ENCODE data around the gene MED8.
"Not testable (repeated sequence)": the region's sequence is repeated elsewhere in the genome, so short reads cannot be mapped to it uniquely, and the experiment has no call there.

The MED8 gene

DNA sequence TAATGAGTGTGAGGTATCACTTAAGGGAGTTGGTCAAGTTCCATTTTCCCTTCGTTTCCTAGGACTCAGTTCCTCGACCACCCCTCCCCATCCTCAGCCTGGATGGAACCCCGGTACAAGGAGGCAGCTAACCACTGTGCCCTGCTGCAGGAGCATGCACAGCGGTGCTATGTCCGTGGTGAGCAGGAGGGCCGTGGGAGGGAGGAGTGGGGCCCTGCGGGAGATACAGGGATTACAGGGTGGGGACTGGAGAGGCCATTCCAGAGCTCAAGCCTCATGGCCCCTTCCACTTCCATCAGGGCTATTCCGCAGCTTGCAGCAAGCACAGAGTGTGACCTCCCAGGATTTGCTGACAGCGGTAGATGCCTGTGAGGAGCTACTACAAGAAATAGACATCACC is 38.3 kb upstream of the MED8 start:
- no peak for TF ChIP-seq ZNF274 (IDR thresholded peaks at IDR 0.05; ENCODE audit: low read depth, low read length)
- no peak overlapping the region for H3K4me3 ChIP-seq (ENCODE audit: low read length)

DNA sequence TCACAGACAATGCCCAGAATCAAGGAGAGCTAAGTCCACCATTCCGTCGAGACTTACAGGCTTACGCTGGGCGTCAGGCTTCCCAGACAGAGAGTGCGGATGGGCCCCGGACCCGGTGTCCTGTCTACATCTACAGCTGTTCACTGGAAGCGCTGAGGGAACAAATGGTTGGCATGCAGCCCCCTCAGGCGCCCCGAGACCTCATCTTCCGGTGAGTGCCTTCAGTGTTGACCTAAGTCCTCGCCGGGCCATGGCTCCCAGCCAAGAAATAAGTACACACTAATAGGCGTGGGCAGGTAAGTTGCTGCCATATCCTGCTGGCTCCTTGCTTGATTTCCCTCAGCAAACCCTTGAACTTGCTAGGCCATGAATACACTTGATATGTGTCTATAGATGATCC is 37.9 kb upstream of the MED8 start:
- no peak for TF ChIP-seq ZNF274 (IDR thresholded peaks at IDR 0.05; ENCODE audit: low read depth, low read length)
- H3K4me3 ChIP-seq (ENCODE audit: low read length) = no peak overlapping the region

DNA sequence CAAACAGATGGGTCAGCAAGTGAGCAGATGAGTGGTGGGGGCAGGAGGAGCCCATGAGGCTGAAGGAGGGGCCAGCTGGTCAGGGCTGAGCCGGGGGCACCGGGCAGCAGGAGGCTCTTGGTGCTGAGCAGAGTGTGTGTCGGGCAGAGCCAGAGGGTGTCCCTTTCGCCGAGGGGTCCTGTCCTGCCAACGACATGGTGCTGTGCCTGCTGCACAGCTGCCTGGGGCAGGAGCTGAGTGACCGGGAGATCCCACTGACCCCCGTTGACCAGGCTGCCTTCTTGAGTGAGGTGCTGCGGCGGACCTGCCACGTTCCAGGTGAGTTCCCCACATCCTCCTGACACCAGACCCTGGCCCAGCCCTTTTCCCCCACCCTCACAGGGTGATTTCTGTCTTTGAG is 36.6 kb upstream of the MED8 start:
- TF ChIP-seq ZNF274 (IDR thresholded peaks at IDR 0.05; ENCODE audit: low read depth, low read length) = no peak
- H3K4me3 ChIP-seq (ENCODE audit: low read length) = no peak overlapping the region

DNA sequence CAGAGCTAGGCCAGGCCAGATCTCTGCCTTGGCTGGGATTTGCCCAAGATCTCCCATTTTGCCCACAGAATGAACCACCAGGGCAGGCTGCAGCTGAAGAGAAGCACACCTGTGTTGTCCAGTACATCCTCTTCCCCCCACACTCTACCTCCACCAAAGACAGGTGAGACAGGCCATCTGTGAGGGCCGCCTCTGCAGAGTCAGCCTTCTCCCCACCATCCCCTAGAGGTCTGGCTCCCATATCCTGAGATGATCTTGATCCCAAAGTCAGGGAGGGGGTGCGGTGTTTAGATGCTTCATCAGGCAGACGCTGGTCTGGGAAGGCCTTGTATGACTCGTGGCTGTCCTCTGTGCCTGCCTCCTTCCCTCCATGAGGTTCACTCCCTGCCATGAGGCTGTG is 35.4 kb upstream of the MED8 start:
- TF ChIP-seq ZNF274 (IDR thresholded peaks at IDR 0.05; ENCODE audit: low read depth, low read length) = no peak

DNA sequence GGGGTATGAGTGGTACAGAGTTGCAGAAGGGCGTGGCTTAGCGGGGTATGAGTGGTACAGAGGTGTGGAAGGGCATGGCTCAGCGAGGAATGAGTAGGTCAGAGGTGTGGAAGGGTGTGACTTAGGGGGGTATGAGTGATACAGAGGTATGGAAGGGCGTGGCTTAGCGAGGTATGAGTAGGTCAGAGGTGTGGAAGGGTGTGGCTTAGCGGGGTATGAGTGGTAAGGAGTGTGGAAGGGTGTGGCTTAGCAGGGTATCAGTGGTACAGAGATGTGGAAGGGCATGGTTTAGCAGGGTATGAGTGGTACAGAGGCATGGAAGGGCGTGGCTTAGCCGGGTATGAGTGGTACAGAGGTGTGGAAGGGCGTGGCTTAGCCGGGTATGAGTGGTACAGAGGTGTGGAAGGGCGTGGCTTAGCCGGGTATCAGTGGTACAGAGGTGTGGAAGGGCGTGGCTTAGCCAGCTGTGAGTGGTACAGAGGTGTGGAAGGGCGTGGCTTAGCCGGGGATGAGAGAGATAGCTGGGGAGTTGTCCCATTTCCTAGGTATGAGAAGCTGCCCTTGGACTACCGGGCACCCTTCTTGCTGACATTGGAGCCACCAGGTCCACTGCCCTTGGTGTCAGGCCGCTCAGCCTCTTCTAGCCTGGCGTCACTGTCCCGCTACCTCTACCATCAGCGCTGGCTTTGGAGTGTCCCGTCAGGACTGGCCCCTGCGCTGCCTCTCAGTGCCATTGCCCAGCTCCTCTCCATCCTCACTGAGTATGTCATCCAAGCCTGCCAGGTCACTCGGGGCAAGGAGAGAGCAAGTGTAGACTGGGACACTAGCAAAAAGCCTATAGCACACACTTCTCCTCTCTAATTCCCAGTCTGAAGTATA is 34.3 kb upstream of the MED8 start:
- TF ChIP-seq ZNF274 (IDR thresholded peaks at IDR 0.05; ENCODE audit: low read depth, low read length) = no peak

More for the DNA sequence above, 35.4 kb upstream of the MED8 start:
- no peak overlapping the region for H3K4me3 ChIP-seq (ENCODE audit: low read length)

DNA sequence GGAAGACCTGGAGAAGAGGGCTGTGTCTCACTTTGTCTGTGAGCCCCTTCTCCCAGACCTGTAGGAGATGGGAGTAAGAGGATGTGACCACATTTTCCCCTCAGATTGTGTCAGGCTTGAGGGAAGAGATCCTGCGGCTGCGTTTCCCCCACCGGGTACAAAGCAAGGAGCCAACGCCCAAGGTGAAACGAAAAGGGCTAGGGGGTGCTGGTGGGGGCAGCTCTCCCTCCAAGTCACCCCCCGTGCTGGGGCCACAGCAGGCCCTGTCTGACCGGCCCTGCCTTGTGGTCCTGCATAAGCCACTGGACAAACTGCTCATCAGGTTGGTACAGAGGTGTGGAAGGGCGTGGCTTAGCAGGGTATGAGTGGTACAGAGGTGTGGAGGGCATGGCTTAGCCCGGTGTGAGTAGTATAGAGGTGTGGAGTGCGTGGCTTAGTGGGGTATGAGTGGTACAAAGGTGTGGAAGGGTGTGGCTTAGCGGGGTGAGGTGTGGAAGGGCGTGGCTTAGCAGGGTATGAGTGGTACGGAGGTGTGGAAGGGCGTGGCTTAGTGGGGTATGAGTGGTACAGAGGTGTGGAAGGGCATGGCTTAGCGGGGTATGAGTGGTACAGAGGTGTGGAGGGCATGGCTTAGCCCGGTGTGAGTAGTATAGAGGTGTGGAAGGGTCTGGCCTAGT is 33.5 kb upstream of the MED8 start:
- TF ChIP-seq ZNF274 (IDR thresholded peaks at IDR 0.05; ENCODE audit: low read depth, low read length) = no peak
- no peak overlapping the region for H3K4me3 ChIP-seq (ENCODE audit: low read length)

More for the DNA sequence above, 34.3 kb upstream of the MED8 start:
- no peak overlapping the region for H3K4me3 ChIP-seq (ENCODE audit: low read length)

DNA sequence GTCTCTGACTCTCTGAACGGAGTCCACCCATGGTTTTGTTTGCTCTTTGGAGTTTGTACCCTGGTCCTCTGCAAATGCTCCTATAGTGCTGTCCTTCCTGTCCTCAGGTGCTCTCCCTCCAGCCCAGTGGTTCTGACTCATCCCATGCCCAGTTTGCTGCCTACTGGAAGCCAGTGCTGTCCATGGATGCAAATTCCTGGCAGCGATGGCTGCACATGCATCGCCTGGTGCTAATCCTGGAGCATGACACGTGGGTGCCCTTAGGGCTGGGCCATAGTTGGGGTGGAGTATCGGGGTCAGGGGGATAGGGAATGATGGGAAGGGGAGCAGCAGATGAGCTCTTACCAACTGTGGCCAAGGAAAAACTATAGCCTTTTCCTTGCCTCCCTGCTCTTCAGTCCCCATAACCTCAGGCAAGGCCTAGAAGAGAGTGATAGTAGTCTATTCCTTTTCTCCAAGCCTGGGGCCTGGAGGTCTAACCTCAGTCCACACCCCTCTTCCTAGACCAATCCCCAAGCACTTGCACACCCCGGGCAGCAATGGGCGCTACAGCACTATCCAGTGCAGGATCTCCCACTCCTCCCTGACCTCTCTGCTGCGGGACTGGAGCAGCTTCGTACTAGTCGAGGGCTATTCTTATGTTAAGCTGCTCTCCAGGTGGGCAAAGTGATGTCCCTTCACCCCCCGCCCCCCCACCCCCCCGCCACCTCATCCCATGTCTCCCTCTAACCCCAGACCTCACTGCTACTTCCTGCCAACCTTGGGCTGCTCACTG is 32.6 kb upstream of the MED8 start:
- TF ChIP-seq ZNF274 (IDR thresholded peaks at IDR 0.05; ENCODE audit: low read depth, low read length) = no peak
- no peak overlapping the region for H3K4me3 ChIP-seq (ENCODE audit: low read length)

DNA sequence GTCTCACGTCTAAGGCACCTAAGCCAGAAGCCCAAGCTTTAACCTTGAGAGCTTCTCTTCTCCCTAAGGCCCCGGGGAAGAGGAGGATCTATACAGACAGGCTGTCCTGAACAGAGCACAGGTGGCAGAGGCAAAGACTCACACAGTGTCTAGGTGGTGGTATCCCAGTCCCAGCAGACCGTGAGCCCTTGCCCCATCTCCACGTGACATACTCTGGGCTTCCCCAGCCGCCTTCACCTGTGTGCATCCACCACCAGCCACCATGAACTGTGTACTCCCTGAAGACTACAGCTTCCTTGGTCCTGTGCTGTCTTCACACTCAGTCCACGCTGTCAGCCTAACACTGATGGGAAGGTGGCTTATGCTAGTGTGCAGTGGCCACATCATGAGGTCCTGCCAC is 31.8 kb upstream of the MED8 start:
- no peak for TF ChIP-seq ZNF274 (IDR thresholded peaks at IDR 0.05; ENCODE audit: low read depth, low read length)
- H3K4me3 ChIP-seq (ENCODE audit: low read length) = no peak overlapping the region

DNA sequence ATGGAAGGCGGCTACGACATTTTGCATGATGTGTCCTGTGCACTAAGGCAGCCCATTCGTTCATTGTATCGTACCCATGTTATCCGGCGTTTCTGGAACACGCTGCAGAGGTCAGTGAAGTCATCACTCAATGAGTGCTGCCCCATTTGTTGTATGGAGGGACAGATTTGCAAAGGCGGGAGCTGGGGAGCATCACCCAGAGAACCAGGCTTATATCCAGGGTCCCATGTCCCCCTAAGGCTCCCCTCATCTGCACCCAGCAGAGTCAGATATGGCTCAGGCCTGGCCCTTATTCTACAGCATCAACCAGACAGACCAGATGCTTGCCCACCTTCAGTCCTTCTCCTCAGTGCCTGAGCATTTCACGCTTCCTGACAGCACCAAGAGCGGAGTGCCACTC is 31.3 kb upstream of the MED8 start:
- no peak for TF ChIP-seq ZNF274 (IDR thresholded peaks at IDR 0.05; ENCODE audit: low read depth, low read length)
- H3K4me3 ChIP-seq (ENCODE audit: low read length) = no peak overlapping the region

DNA sequence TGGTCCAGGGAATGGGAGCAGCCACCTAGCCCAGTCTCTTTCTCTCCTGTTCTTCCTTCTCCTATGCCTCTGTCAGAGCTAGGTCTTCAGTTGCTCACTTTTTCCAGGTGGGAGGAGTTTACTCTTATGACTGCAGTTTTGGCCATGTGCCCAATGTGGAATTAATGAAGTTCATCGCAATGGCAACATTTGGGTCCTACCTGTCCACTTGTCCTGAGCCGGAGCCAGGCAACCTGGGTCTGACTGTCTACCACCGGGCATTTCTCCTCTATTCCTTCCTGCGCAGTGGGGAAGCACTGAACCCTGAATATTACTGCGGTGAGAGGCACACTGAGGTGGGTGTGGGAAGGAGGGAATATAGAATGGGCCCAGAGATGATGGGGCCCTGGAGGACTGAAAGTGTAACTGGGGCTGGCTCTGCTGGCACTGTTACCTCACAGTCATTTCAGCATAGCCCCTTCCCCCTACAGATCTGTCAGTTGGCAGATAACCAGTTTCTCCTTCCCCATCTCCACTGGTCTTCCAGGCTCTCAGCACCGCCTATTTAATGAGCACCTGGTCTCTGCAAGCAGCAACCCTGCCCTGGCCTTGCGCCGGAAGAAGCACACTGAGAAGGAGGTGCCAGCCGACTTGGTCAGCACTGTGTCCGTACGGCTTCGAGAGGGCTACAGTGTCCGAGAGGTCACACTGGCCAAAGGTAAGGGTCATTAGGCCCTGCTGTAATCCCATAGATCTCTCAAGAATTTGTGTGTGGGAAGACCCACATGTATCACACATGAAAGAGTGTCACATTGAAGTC is 30.2 kb upstream of the MED8 start:
- TF ChIP-seq ZNF274 (IDR thresholded peaks at IDR 0.05; ENCODE audit: low read depth, low read length) = no peak
- H3K4me3 ChIP-seq (ENCODE audit: low read length) = no peak overlapping the region

DNA sequence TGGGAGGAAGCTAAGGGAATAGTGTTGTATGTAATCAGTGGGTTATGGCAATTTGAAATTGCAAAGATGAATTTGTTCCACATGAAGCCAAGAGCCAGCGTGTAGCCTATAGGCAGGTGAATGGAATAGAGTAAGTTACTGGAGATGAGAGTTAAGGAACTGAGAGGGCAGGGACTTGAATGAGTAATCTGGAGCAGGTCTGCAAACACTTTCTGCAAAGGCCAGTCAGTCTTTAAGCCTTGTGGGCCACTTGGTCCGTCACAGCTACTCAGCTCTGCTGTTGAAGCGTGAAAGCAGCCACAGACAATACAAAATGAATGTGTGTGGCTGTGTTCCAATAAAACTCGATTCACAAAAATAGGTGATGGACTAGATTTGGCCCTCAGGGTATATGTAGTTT is 29.3 kb upstream of the MED8 start:
- H3K4me3 ChIP-seq (ENCODE audit: low read length) = no peak overlapping the region
- no peak for TF ChIP-seq ZNF274 (IDR thresholded peaks at IDR 0.05; ENCODE audit: low read depth, low read length)

DNA sequence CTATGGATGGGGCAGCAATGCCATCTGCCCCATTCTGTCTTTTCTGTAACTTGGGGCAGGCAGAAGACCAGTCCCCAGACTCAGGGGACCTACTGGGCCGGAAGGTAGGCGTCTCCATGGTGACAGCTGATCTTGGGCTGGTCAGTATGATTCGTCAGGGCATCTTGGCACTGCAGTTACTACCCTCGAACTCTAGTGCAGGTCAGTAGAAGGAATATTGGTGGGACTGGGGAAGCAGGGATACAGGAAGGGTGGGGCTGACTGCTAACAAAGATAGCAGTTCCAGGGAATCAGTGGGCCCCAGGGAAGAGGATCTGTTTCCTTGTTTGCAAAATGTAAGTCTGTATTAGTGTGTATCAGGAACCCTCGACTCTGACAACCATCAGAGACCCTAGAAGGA is 26.3 kb upstream of the MED8 start:
- H3K4me3 ChIP-seq (ENCODE audit: low read length) = no peak overlapping the region
- TF ChIP-seq ZNF274 (IDR thresholded peaks at IDR 0.05; ENCODE audit: low read depth, low read length) = no peak

DNA sequence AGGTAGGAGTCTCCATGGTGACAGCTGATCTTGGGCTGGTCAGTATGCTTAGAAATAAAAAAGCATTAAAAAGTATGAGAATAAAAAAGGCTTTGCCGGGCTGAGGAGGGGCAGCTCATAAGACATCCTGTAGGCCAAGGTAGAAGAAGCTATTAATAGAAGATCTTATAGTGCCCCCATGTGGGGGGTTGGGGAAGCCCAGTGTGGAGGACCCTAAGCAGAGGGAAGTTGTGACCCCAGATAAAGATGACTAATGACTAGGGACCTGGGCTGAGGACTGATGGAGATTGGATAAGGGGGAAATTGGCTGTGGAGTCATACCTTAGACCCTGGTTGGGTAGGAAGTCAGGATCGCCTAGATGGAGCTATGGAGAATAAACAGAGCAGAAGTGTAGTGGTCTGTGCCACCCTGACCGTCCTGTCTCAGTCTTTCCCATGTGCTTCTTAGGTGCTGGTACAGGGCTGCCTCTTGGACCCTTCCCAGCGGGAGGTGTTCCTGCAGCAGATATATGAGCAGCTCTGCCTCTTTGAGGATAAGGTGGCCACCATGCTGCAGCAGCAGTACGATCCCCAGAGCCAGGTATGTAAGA is 25.1 kb upstream of the MED8 start:
- no peak for TF ChIP-seq ZNF274 (IDR thresholded peaks at IDR 0.05; ENCODE audit: low read depth, low read length)
- no peak overlapping the region for H3K4me3 ChIP-seq (ENCODE audit: low read length)

DNA sequence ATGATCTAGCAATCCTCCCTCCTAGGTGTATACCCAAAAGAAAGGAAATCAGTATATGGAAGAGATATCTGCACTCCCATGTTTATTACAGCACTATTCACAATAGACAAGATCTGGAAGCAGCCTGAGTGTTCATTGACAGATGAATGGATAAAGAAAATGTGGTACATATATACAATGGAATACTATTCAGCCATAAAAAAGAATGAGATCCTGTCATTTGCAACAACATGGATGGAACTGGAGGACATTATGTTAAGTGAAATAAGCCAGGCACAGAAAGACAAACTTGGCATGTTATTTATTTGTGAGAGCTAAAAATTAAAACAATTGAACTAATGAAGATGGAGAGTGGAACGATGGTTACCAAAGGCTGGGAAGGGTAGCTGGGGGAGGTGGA is 23.8 kb upstream of the MED8 start:
- H3K4me3 ChIP-seq (ENCODE audit: low read length) = not testable (repeated sequence)

Measured in GM08714 (cell line).